Melanocyte of skin (primary cell): Measurements from ENCODE around the gene INO80C. TPM values are rescaled to one million over a fixed set of nuclear protein-coding genes. Genes with fewer than 3 reads are reported as not detected.

ENCODE experiments used
- small RNA-seq, 2 donors: library from RNA; depleted of rRNA; stranded (forward); fragments of <200 nt; gene quantifications; one replicate each; pipeline ENCODE3, GENCODE V24; 2012
- total RNA-seq, 2 donors: library from RNA; depleted of rRNA; stranded (reverse); fragments of >200 nt; gene quantifications; 2 replicates each; pipeline ENCODE4 v1.2.3, GENCODE V29; 2012

The INO80C gene
- total RNA-seq, result 1 to 10 TPM; 3.8 to 5.0 TPM

DNA sequence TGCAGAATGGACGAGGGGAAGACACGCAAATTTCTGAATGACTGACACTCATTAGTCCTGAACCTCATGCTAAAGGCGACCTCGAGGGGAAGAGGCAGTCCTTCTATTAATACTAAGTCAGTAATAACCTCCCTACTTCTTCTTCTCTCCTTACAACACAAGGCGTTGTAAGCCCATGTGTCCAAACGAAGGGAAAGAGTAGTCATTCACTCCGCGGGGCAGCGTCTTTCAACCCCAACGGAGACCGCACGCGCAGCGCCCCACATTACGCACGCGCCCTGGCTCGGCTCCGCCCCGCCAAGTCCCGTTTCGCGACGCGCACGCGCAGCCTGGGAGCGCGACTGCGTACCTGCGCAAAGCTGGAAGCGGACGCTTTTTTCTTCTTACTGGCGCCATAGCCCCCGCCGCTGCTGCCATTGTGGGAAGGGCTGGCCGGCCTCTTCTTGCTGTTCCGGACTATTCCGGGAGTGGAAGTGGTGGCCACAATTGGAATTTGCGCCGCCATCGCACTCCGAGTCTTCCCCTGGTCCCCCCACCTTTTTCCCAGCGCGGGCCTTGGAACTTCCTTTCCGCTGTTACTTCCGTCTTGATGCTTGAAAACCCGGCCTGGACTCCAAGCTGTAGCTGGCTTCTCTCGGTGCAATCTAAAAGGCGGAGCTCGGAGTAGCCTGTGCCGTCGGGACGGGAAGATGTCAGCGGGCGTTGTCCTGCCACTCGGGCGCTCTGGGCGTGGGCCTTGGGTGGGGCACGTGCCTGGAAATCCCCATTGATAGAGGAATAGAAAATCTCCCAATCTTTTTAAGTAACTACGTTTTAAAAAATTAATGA is at the start of gene INO80C:
Gene INO80C (minus strand): TSS at position 591 of the 828 bp plus-strand sequence. CDS start 86 bp downstream, at position 505.

Small RNA genes lying within 50 kb of the gene (small RNA-seq; reads per million reads assigned to genes)
- 0 reads per million in 2 donors for gene AC007998.5

Other genes with a start within 250 kb of the INO80C start
- 10 to 100 TPM in 1 of 2 donors, 1 to 10 TPM in 1; 9.3 to 18.2 TPM for gene ZSCAN30, start 207.7 kb downstream of the INO80C start, total RNA-seq
- 10 to 100 TPM; 51.0 to 56.1 TPM for gene ZNF24, start 153.5 kb downstream of the INO80C start, total RNA-seq
- 1 to 10 TPM in 1 of 2 donors, under 1 TPM in 1; 1.00 to 2.1 TPM for gene ZNF396, start 120.6 kb downstream of the INO80C start, total RNA-seq
- 10 to 100 TPM; 29.6 to 35.1 TPM for gene GALNT1, start 83.8 kb upstream of the INO80C start, total RNA-seq